HL-60 (cell line): Measurements from ENCODE around the gene ADSL.

Source experiments
- DNase-seq, 2 experiments: peaks; one replicate each; pipeline ENCODE4 v3.0.0-alpha.2; 2010 to 2020; ENCODE audit warnings: low read depth in 1 of 2, low spot score in 1 of 2
- H3K27ac ChIP-seq: fragments of 250-450 bp; sonication (Bioruptor Pico); replicated peaks from 2 replicates; pipeline ENCODE4 v1.5.1; 2020; ENCODE audit warnings: mild to moderate bottlenecking, moderate library complexity
- H3K27me3 ChIP-seq: fragments of 250-450 bp; sonication (Bioruptor Pico); 2 replicates; pipeline ENCODE4 v1.5.1; 2021; ENCODE audit warnings: mild to moderate bottlenecking, moderate library complexity; ENCODE audit not compliant: insufficient read depth, poor library complexity, severe bottlenecking
- H3K4me3 ChIP-seq: replicated peaks from 2 replicates; pipeline ENCODE4 v1.5.1; 2011; ENCODE audit warnings: mild to moderate bottlenecking, control low read depth, low read length; ENCODE audit not compliant: insufficient read depth
- CTCF ChIP-seq: IDR thresholded peaks from one replicate; pipeline ENCODE4 v1.5.1; 2011; ENCODE audit warnings: low read length, control low read depth, inconsistent platforms; ENCODE audit not compliant: insufficient read depth
- GABPA ChIP-seq: IDR thresholded peaks from 2 replicates; pipeline ENCODE4 v1.6.1; 2012; ENCODE audit warnings: low read depth
- POLR2AphosphoS5 ChIP-seq: IDR thresholded peaks from 2 replicates; pipeline ENCODE4 v1.6.1; 2012; ENCODE audit warnings: low read depth
- REST ChIP-seq: IDR thresholded peaks from 2 replicates; pipeline ENCODE4 v1.6.1; 2012; ENCODE audit warnings: low read depth; ENCODE audit not compliant: insufficient replicate concordance
- SPI1 ChIP-seq: IDR thresholded peaks from 2 replicates; pipeline ENCODE4 v1.6.1; 2012; ENCODE audit warnings: low read depth, mild to moderate bottlenecking, borderline replicate concordance

The ADSL gene

GRCh38 chr22:40401532-40401931 lies 55.2 kb downstream of the ADSL start:
- DNase-seq = no peak
- TF ChIP-seq POLR2AphosphoS5 (no peak), CTCF (no peak), SPI1 (no peak), REST (no peak), GABPA (no peak)
- H3K27ac ChIP-seq = peak overlapping the region; percentile 33

GRCh38 chr22:40401981-40402406 lies 55.7 kb downstream of the ADSL start:
- no peak for DNase-seq
- H3K27me3 ChIP-seq = no peaks in the 10 kb centered on the region
- no peak overlapping the region for H3K27ac ChIP-seq
- TF ChIP-seq CTCF (no peak), POLR2AphosphoS5 (no peak), SPI1 (peak; percentile 26; the same call in 1 of the 2 replicates)
- H3K4me3 ChIP-seq = no peak overlapping the region

More at GRCh38 chr22:40401532-40401931, 55.2 kb downstream of the ADSL start:
- Histone ChIP-seq H3K27me3 (no peaks in the 10 kb centered on the region), H3K4me3 (no peak overlapping the region)

- no peak for DNase-seq
- H3K4me3 ChIP-seq = no peak overlapping the region
- H3K27me3 ChIP-seq = no peaks in the 10 kb centered on the region
- H3K27ac ChIP-seq = no peak overlapping the region
- TF ChIP-seq POLR2AphosphoS5 = no peak
- TF ChIP-seq GABPA = no peak
- no peak for TF ChIP-seq REST
- no peak for TF ChIP-seq CTCF
These were observed 56.8 kb downstream of the ADSL start for GRCh38 chr22:40403141-40403540.

GRCh38 chr22:40403651-40404050 lies 57.4 kb downstream of the ADSL start:
- no peak for DNase-seq
- H3K4me3 ChIP-seq = no peak overlapping the region
- no peaks in the 10 kb centered on the region for H3K27me3 ChIP-seq
- TF ChIP-seq SPI1 = no peak
- TF ChIP-seq GABPA = no peak
- TF ChIP-seq CTCF = no peak
- no peak for TF ChIP-seq POLR2AphosphoS5
- no peak for TF ChIP-seq REST
- H3K27ac ChIP-seq = no peak overlapping the region
